Fibroblast of lung (primary cell): Measurements from ENCODE around the gene BTBD16. TPM values are rescaled to one million over a fixed set of nuclear protein-coding genes. Genes with fewer than 3 reads are reported as not detected.

Experiments used
- DNase-seq, 2 donors: peaks; one replicate each; pipeline versions ENCODE4 v3.0.0 to v3.0.0-alpha.2; 2010; ENCODE audit warnings: low read depth in 2 of 2
- H2AFZ ChIP-seq: 2 replicates; pipeline ENCODE4 v1.5.1; 2012; ENCODE audit warnings: low read length, control low read depth, inconsistent platforms
- H3K27ac ChIP-seq: 2 replicates; pipeline ENCODE4 v1.5.1; 2011; ENCODE audit warnings: low read length, control low read depth; ENCODE audit not compliant: insufficient read depth
- H3K27me3 ChIP-seq: 2 replicates; pipeline ENCODE4 v1.5.1; 2011; ENCODE audit warnings: mild to moderate bottlenecking, low read length; ENCODE audit not compliant: control insufficient read depth, insufficient read depth
- H3K36me3 ChIP-seq: 2 replicates; pipeline ENCODE4 v1.5.1; 2011; ENCODE audit warnings: low read length; ENCODE audit not compliant: control insufficient read depth, insufficient read depth
- H3K4me1 ChIP-seq: 2 replicates; pipeline ENCODE4 v1.5.1; 2011; ENCODE audit warnings: low read length; ENCODE audit not compliant: control insufficient read depth, insufficient read depth; ENCODE audit errors: extremely low read depth
- H3K4me2 ChIP-seq: 2 replicates; pipeline ENCODE4 v1.5.1; 2011; ENCODE audit warnings: low read length, control low read depth; ENCODE audit not compliant: insufficient read depth; ENCODE audit errors: extremely low read depth
- H3K4me3 ChIP-seq, 4 experiments: fragments of 200-600 bp in 1 of 4; sonication (generic) in 1 of 4; replicated peaks in 1 of 4; 2 replicates each; pipeline ENCODE4 v1.5.1; 2011 to 2016; ENCODE audit warnings: low read length in 4 of 4, low read depth in 3 of 4, mild to moderate bottlenecking in 3 of 4, control low read depth in 2 of 4, inconsistent platforms in 1 of 4, mixed read lengths in 1 of 4; ENCODE audit not compliant: insufficient read depth in 1 of 4; ENCODE audit errors: control extremely low read depth in 1 of 4
- H3K79me2 ChIP-seq: 2 replicates; pipeline ENCODE4 v1.5.1; 2012; ENCODE audit warnings: mild to moderate bottlenecking, low read length, inconsistent platforms; ENCODE audit not compliant: control insufficient read depth, insufficient read depth
- H3K9ac ChIP-seq: 2 replicates; pipeline ENCODE4 v1.5.1; 2011; ENCODE audit warnings: mild to moderate bottlenecking, low read length, control low read depth; ENCODE audit not compliant: insufficient read depth
- H3K9me3 ChIP-seq: 2 replicates; pipeline ENCODE4 v1.5.1; 2012; ENCODE audit warnings: low read depth, low read length; ENCODE audit not compliant: control insufficient read depth, insufficient read depth
- H4K20me1 ChIP-seq: 2 replicates; pipeline ENCODE4 v1.5.1; 2011; ENCODE audit warnings: low read length; ENCODE audit not compliant: control insufficient read depth, insufficient read depth; ENCODE audit errors: extremely low read depth
- EZH2 ChIP-seq: IDR thresholded peaks from 2 replicates; pipeline ENCODE4 v1.5.1; 2012; ENCODE audit warnings: low read length, control low read depth, mild to moderate bottlenecking; ENCODE audit errors: missing control alignments
- polyA plus RNA-seq, 2 donors: library from polyadenylated mRNA; depleted of rRNA in 1 of 2; stranded (reverse) in 1 of 2; unstranded in 1 of 2; fragments of >200 nt; gene quantifications; 2 replicates each; pipeline ENCODE4 v1.2.1, GENCODE V29; 2011 to 2012; ENCODE audit warnings: missing spikeins in 1 of 2
- total RNA-seq: library from RNA; depleted of rRNA; stranded (reverse); fragments of >200 nt; gene quantifications from 2 replicates; pipeline ENCODE4 v1.2.1, GENCODE V29; 2014
- TF ChIP-seq, protein P1 (sequence below), 2 donors: IDR thresholded peaks in 1 of 2; conservative IDR thresholded peaks in 1 of 2; 1 replicate in 1 of 2; 2 replicates in 1 of 2; pipeline ENCODE4 v1.5.1; 2011 to 2012; ENCODE audit warnings: low read length in 2 of 2, control low read depth in 1 of 2, inconsistent platforms in 1 of 2, low read depth in 1 of 2, mild to moderate bottlenecking in 1 of 2

Gene BTBD16
- total and polyA plus RNA-seq, 2 donors (not counting 1 experiment from before 2014, with no cell fraction given) = not detected

DNA sequence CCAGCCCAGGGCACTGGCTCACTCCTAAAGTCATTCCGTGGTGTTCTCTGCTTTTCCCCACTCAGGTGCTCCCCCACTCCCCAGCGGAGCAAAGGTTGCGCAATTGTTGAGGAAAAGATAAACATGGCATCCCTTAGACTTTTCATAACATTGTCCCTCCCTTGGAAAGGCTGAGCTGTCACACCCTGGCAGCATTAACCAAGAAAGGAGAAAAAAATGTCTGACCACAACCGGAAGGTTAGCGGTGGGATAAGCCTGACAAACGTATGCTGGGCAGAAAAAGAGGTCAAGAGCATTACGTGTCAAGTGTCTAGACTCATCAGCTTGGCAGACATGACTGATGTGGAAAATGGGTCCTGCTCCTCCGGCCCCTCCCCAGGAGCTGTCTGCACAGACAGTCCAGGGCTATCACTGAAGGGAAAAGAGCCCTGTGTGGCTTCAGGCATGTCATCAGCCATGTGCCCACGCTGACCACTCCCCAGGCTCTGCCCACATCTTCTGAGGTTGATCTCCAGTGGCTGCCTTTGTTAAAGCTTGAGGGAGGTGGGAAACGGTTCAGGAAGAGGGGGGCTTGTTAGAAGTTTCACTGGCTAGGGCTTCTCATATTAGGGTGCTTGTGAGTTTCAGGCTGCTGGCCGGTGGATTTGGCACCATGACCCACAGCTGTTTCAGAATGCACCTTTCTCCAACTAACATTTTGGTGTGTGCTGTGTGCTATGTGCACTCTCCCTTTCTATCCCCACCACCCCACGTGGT lies 30.1 kb downstream of the BTBD16 start:
- Histone ChIP-seq H3K9ac (no peak overlapping the region), H3K27ac (no peak overlapping the region), H3K79me2 (no peaks in the 10 kb centered on the region), H3K4me3 (no peak overlapping the region), H3K36me3 (no peaks in the 10 kb centered on the region), H3K4me1 (no peaks in the 10 kb centered on the region), H4K20me1 (no peaks in the 10 kb centered on the region), H3K9me3 (no peaks in the 10 kb centered on the region), H3K4me2 (no peak overlapping the region), H3K27me3 (peaks cover 5% of the 10 kb centered on the region), H2AFZ (no peak overlapping the region)
- peak; percentile 38 to 97 for DNase-seq
- no peak for TF ChIP-seq EZH2
- TF ChIP-seq, protein P1, sequence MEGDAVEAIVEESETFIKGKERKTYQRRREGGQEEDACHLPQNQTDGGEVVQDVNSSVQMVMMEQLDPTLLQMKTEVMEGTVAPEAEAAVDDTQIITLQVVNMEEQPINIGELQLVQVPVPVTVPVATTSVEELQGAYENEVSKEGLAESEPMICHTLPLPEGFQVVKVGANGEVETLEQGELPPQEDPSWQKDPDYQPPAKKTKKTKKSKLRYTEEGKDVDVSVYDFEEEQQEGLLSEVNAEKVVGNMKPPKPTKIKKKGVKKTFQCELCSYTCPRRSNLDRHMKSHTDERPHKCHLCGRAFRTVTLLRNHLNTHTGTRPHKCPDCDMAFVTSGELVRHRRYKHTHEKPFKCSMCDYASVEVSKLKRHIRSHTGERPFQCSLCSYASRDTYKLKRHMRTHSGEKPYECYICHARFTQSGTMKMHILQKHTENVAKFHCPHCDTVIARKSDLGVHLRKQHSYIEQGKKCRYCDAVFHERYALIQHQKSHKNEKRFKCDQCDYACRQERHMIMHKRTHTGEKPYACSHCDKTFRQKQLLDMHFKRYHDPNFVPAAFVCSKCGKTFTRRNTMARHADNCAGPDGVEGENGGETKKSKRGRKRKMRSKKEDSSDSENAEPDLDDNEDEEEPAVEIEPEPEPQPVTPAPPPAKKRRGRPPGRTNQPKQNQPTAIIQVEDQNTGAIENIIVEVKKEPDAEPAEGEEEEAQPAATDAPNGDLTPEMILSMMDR (conservative IDR thresholded peaks at IDR 0.05 in 1 of 2, IDR thresholded peaks at IDR 0.05 in 1 of 2; ENCODE audit: low read depth in 1 of 2, low read length in 2 of 2) = no peak

DNA sequence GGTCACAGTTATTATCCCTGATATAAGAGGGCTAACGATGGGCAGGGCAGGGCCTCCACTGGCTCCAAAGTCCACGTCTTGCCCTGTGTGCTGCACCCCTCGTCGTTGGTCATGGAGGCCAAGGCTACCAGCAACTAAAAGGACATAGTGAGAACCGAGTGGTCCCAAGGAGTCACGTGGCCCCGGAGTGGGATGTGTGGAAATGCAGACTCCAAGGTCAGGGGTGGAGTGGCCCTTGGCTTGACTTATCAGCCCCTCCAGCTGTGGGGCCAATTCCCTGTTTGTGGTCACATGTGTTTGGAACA lies 30.7 kb downstream of the BTBD16 start:
- Histone ChIP-seq H3K36me3 (no peaks in the 10 kb centered on the region), H3K9ac (no peak overlapping the region), H3K9me3 (no peaks in the 10 kb centered on the region), H3K4me2 (no peak overlapping the region), H3K27me3 (peaks cover 3% of the 10 kb centered on the region), H3K79me2 (no peaks in the 10 kb centered on the region), H3K4me1 (no peaks in the 10 kb centered on the region), H3K4me3 (no peak overlapping the region), H3K27ac (no peak overlapping the region), H4K20me1 (no peaks in the 10 kb centered on the region), H2AFZ (no peak overlapping the region)
- TF ChIP-seq, protein P1 (conservative IDR thresholded peaks at IDR 0.05 in 1 of 2, IDR thresholded peaks at IDR 0.05 in 1 of 2; ENCODE audit: low read depth in 1 of 2, low read length in 2 of 2) = no peak
- no peak for TF ChIP-seq EZH2
- DNase-seq = no peak

DNA sequence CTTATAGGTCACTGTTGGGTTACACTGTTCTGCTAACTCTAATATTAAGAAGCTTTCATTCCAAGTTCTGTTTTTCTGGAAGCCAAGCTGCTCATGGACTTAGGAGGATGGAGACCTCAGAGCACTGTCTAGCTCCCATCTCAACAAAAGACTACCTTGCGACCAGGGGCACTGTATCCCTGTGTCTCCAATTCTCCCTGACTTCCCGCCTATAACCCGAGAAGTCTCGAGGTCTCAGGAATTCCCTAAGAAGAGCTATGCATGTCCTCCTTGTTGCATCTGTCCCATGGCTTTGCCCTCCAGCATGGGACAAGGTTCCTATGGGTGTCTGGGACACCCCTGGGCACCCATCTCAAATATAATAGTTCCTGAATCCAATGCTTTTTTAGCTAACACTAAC lies 31.2 kb downstream of the BTBD16 start:
- Histone ChIP-seq H3K27ac (no peak overlapping the region), H3K4me1 (no peaks in the 10 kb centered on the region), H3K4me3 (no peak overlapping the region), H3K9me3 (no peaks in the 10 kb centered on the region), H3K36me3 (no peaks in the 10 kb centered on the region), H2AFZ (no peak overlapping the region), H4K20me1 (no peaks in the 10 kb centered on the region), H3K9ac (no peak overlapping the region), H3K27me3 (peaks cover 3% of the 10 kb centered on the region), H3K4me2 (no peak overlapping the region), H3K79me2 (no peaks in the 10 kb centered on the region)
- TF ChIP-seq, protein P1 (conservative IDR thresholded peaks at IDR 0.05 in 1 of 2, IDR thresholded peaks at IDR 0.05 in 1 of 2; ENCODE audit: low read depth in 1 of 2, low read length in 2 of 2) = no peak
- TF ChIP-seq EZH2 = no peak
- DNase-seq = no peak
